ENCODE data around the gene SMS.

The SMS gene

DNA sequence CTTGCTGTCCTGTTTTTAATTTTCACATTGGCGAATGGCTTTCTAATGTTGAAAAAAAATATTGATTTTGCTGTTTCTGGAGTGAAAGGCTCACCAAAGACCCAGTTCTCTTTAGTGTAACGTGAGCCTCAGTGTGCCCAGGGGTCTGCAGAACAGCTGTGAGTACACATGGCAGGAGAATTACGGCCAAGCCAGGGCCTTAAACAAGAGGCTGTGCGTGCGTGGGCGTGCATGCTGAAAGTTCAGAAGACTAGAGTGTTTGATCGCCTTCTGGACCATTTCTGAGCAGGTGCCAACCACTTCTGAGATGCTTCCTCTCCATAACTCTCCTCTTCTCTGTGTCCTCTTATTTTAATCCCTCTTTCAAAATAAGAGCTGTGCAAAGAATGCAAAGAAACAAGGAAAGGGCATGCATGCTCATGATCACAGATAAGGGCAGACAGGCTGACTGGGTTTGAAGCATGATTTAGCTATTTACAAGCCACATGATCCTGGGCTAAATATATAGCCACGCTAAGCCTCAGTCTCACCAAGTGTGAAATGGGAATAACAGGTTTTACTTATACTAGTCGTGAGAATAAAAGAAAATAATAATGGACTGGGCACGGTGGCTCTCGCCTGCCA, 101.5 kb downstream of the SMS start:
- DNase-seq: peak; percentile 38 to 91

DNA sequence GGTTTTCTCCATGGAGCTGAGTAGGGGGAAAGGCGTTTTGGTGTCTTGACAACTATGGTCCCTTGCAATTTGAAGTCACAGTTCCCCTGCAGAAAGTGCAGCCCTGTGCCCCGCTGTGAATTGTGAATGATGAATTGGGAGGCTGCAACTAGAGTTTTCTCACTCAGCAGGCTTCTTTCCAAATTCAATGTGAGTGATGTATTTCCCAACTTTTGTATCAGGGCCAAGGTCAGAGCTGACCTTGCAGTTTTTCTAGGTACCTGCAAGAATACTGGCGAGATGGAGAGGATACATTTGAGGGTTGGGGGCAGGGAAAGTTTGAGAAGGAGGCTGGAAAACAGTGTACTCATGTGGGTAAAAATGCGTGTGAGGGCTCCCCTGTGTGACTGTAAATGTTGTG, 103.4 kb downstream of the SMS start:
- no peak for DNase-seq
